ENCODE measurements around the gene ANO2.

ANO2 gene

GRCh38 chr12:5627053-5627630 lies 317.9 kb downstream of the ANO2 start:
- TF ChIP-seq CTCF (IDR thresholded peaks at IDR 0.05; ENCODE audit: insufficient read depth, low read depth, low read length, missing control alignments): no peak

GRCh38 chr12:5626151-5626550 lies 318.9 kb downstream of the ANO2 start:
- no peak for DNase-seq (ENCODE audit: low read depth)
- TF ChIP-seq CTCF (IDR thresholded peaks at IDR 0.05; ENCODE audit: insufficient read depth, low read depth, low read length, missing control alignments): no peak

More at GRCh38 chr12:5627053-5627630, 317.9 kb downstream of the ANO2 start:
- no peak for DNase-seq (ENCODE audit: low read depth)
- no peak overlapping the region for H3K4me3 ChIP-seq (ENCODE audit: low read depth, low read length)

GRCh38 chr12:5624486-5625272 lies 320.4 kb downstream of the ANO2 start:
- no peak overlapping the region for H3K4me3 ChIP-seq (ENCODE audit: low read depth, low read length)
- DNase-seq (ENCODE audit: low read depth): no peak
- TF ChIP-seq CTCF (IDR thresholded peaks at IDR 0.05; ENCODE audit: insufficient read depth, low read depth, low read length, missing control alignments): no peak

More at GRCh38 chr12:5626151-5626550, 318.9 kb downstream of the ANO2 start:
- no peak overlapping the region for H3K4me3 ChIP-seq (ENCODE audit: low read depth, low read length)

- H3K4me3 ChIP-seq (ENCODE audit: low read depth, low read length): no peak overlapping the region
- DNase-seq (ENCODE audit: low read depth): no peak
- no peak for TF ChIP-seq CTCF (IDR thresholded peaks at IDR 0.05; ENCODE audit: insufficient read depth, low read depth, low read length, missing control alignments)
These were observed 321.6 kb downstream of the ANO2 start for GRCh38 chr12:5623411-5623810.

- no peak overlapping the region for H3K4me3 ChIP-seq (ENCODE audit: low read depth, low read length)
- DNase-seq (ENCODE audit: low read depth): no peak
- TF ChIP-seq CTCF (IDR thresholded peaks at IDR 0.05; ENCODE audit: insufficient read depth, low read depth, low read length, missing control alignments): no peak
These were observed 322.8 kb downstream of the ANO2 start for GRCh38 chr12:5622280-5622679.

- no peak for TF ChIP-seq CTCF (IDR thresholded peaks at IDR 0.05; ENCODE audit: insufficient read depth, low read depth, low read length, missing control alignments)
- DNase-seq (ENCODE audit: low read depth): no peak
- H3K4me3 ChIP-seq (ENCODE audit: low read depth, low read length): no peak overlapping the region
These were observed 323.7 kb downstream of the ANO2 start for GRCh38 chr12:5621329-5621728.

Data from GM12865 (cell line).